Ammon's horn (tissue), 1 donor: ENCODE results near the gene APOL1.
"Not testable (repeated sequence)": the region's sequence is repeated elsewhere in the genome, so short reads cannot be mapped to it uniquely, and the experiment has no call there.

Experiments
- DNase-seq: peaks from one replicate; pipeline ENCODE4 v3.0.0-alpha.2; 2016; ENCODE audit warnings: low spot score

The APOL1 gene

DNA sequence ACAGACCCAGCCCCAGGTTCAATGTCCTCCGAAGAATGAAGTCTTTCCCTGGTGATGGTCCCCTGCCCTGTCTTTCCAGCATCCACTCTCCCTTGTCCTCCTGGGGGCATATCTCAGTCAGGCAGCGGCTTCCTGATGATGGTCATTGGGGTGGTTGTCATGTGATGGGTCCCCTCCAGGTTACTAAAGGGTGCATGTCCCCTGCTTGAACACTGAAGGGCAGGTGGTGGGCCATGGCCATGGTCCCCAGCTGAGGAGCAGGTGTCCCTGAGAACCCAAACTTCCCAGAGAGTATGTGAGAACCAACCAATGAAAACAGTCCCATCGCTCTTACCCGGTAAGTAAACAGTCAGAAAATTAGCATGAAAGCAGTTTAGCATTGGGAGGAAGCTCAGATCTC is 14.1 kb downstream of the APOL1 start:
- no peak for DNase-seq

DNA sequence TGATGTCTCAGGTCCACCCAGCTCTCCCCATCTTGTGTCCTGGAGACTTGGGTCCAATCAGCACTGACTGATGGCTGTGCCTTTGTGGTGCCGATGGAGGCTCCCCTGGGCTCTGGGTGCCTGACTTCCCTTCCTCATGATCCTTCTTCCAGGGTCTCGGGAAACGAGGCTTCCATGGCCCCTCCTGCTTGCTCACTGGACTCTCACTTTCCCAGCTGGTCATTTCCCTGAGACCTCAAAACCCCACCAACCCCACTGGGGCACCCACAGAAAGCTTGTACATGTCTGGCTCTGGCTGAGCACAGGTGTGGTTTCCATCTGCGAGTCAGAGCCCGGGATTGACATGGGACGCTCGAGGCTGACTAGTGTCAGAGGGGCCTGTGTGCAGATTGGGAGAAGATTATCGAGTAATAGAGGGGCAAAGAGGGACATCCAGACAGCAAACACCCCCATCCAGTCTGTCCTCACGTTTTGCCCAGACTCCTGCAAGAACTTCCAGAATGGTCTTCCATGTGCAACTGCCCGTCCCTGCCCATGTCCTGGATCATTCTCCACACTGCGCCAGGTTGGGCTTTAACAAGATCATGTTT is 15.1 kb downstream of the APOL1 start:
- DNase-seq = no peak

DNA sequence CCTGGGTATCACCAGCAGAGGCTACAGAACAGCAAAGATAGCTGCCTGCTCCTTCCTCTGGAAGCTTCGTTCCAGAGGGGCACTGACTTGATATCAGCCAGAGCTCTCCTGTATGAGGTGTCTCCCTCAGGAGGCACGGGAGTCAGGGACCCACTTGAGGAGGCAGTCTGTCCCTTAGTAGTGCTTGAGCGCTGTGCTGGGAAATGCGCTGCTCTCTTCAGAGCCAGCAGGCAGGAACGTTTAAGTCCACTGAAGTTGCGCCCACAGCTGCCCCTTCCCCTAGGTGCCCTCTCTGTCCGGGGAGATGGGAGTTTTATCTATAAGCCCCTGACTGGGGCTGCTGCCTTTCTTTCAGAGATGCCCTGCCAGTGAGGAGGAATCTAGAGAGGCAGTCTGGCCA is 18.3 kb downstream of the APOL1 start:
- DNase-seq = not testable (repeated sequence)

DNA sequence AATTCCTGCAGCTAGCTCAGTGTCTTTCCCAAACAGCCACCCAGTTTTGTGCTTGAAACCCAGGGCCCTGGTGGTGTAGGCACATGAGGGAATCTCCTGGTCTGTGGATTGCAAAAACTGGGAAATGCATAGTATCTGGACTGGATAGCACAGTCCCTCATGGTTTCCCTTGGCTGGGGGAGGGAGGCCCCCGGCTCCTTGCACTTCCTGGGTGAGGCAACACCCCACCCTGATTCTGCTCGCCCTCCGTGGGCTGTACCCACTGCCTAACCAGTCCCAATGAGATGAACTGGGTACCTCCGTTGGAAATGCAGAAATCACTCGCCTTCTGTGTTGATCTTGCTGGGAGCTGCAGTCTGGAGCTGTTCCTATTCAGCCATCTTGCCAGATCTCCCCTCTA is 19.0 kb downstream of the APOL1 start:
- DNase-seq = not testable (repeated sequence)

DNA sequence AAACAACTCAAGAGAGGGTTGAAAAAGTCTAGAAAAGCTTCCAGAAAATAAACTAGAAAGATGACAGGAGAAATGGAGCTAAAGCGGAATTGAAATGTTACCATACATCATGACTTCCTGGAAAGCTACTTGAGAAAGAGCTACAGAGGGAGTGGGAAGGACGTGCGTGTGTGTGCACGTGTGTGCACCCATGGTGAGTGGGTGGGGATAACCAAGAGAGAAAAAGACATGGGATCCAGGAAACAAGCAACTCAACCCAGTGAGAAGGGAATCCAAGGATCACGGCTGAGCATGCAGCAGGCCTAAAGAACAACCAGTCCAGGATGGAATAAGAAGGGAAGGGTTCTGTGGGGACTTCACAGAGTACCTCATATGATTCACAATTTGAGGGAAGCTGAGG is 21.6 kb downstream of the APOL1 start:
- no peak for DNase-seq

DNA sequence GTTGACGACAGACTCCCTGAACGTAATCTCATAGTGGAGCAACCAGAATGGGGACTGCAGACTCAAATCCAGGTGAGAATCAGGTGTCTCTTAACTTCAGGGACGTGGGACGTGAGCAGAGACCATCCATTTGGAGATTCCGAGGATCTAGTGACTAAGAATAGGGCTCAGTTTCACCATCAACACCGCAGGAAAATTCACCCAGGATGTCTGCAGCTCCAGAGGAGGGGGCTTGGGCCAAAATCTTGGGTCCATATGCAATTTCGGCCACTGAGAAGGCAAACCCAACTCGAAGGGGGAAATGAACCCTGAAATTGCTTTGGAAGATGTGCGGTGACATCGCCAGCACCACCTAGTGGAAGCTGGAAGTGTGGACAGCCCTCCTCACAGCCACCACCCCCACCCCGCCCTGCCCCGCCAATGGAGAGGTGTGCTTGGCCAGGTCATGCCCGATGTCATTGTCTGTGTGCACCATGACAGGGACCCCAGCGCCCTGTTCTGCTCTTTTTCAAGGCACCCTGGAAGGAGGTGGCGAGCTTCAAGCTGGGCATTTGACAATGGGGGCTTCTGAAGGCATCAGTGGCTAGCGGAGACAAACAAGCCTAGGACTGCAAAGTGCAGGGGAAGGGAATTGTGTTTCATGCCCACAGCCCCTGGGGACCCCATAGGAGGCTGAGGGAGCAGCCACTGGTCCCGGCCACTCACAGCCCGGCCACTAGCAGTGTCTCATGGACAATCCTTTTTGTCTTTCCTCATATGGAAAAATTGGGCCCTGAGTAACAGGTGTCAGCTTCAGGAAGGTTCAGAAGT is 24.8 kb downstream of the APOL1 start:
- DNase-seq = peak; percentile 80

DNA sequence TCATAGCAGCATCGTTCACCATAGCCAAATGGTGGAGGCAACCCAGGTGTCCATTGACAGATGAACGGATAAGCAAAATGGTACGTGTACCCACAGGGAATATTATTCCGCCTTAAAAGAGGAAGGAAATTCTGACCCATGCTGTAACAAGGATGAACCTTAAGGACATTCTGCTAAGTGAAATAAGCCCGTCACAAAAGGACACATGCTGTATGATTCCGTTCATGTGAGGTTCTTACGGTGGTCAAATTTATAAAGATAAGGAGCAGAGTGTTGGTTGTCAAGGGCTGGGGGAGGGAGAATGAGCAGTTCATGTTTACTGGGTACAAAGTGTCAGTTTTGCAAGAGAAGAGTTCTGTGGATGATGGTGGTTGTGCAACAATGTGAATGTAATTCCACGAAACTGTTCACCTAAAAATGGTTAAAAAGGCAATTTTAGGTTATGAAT is 26.3 kb downstream of the APOL1 start:
- DNase-seq = no peak

DNA sequence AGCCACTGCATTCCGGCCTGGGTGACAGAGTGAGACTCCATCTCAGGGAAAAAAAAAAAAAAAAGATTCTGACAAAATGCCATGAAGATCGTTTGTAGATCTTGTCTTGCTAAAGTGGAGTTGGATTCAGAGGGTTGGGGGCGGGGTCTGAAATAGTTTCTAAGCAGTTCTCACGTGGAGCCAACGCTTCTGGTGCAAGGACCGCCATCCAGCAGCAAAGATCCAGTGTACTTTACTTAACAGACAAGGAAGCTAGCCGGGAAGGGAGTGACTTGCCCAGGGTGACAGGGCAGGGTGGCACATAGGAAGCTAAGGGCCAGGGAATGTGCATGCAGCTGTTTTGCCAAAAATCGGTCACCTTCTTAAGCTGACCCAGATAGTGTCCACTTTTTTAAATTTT is 27.4 kb downstream of the APOL1 start:
- no peak for DNase-seq

DNA sequence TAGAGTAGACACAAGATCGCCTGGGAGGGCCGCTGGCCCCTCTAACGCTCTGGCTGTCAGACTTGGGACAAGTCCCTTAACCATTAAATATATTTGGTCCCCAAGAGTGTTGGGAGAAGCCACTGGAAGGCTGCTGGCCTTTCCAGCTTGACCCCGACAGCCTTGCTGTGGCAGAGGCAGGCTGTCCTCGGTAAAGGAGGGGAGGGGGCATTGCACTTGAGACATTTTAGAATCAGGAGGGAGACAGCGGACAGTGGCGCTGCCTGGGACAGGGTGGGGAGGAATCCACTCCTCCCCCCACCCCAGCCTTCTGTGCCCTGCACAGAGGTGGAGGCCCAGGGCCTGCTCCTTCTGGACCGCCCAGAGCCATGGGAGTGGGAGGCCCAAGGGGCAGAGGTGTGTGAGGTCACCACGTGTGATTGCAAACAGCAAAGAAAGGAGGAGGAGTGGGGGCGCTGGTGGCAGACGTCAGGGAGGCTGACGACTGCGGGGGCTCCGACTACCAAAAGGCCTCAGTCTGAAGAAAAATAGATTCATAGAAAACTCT is 28.9 kb downstream of the APOL1 start:
- DNase-seq = no peak

DNA sequence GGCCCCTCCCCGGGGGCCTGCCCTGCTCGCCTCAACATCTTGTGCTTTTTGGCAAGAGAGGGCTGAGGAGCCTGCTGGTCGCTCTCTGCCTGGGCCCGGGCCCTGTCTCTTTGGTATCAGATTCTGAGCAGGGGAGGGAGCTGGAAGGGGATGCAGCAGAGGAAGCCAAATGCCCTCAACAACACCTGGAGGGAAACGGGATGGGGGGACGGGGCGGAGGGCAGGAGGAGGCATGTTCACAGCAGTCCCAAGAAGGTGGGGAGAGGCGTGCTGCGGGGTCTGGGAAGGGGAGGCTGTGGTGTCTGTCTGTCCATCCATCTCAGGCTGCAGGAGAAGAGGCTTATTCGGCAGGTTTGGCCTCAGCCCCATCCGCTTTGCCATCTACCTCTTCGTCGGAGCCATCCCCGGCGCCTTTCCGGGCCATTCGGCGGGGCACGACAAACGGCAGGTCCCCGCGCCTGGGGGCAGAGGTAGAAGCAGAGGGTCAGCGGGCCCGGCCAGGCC is 29.4 kb downstream of the APOL1 start:
- no peak for DNase-seq

DNA sequence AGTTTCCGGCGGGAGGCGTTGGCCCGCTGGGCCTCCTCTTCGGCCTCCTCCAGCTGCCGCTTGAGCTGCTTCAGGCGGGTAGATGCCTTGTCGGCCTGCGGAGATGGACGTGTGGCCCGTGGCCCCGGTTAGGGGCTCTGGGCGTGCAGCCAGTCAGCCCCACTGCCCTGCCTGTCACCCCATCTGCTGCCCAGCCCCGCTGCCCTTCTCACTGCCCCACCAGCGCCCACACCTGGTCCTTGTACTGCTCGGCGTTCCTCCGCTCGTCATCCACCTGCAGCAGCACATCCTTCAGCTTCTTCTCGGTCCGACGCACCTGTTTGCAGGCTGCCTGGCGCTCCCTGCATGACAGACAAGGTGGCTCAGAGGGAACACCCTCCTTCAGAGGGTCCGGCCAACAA is 31.2 kb downstream of the APOL1 start:
- DNase-seq = no peak

DNA sequence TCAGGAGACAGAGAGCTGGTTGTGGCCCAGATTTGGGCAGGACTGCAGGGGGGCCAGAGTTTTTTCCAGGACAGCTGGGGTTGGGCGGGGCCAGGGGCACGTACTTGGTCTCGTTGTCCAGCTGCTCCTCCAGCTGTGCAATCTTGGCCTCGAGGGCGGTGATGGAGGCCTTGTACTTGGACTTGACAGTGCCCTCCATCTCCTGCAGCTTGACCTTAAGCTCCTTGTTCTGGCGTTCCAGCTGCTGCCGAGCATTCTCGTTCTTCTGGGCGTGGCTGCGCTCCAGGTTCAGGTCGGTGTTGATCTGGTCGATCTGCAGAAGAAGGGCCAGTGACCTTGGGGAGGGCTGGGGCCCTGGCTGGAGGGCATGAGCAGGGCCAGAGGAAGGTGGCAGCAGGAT is 32.1 kb downstream of the APOL1 start:
- DNase-seq = no peak

DNA sequence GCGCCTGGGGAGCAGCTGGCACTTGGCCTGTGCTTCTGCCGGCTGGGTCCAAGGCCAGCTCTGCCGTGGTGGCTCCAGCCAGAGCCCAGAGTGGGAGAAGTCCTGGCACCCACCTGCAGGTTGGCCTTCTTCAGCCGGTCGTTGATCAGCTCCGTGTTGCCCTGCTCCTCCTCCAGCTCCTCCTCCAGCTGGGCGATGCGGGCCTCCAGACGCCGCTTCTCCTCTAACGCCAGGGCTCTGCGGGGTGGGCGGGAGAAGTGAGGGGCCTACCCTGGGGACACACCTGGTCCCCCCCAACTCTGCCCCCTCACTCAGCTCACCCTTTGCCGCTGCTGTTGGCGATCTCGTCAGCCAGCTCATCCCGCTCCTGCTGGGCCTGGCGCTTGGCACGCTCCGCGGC is 32.6 kb downstream of the APOL1 start:
- no peak for DNase-seq

DNA sequence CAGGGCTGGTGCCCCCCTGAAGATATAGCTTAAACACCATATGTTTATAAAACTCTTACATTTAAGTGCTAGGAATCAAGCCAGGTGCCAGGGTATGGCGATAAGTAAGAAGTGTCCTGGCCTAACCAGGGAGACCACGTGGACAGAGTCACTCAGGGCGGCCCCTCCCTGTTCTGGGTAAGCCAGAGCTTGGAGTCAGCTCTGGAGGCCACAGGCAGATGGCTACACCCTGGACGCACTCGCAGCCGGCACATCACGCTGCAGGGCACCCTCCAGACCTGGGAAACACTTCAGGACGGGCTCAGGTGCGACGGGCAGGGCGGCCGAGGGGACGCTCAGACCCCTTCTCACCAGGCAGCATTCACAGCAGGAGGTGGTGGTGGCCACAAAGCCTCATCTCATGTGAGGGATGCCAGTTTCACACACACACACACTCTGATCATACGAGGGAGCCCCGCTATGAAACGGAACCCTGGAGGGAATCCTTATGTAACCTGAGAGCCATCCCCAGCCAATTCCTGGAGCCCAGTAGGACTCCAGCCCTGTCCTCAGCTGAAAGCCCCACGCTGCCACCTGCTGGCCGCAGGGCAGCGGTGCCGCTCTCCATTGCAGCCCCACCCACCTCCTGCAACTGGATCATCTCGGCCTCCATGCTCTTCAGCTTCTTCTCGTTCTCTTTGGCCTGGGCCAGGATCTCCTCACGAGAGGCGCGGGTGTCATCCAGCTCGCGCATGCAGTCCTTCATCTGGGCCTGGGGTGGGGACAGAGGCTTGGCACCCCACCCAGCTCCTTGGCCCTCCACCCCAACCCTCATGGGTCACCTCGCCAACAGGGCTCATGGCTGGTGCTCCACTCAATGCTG is 33.4 kb downstream of the APOL1 start:
- DNase-seq = peak; percentile 79

DNA sequence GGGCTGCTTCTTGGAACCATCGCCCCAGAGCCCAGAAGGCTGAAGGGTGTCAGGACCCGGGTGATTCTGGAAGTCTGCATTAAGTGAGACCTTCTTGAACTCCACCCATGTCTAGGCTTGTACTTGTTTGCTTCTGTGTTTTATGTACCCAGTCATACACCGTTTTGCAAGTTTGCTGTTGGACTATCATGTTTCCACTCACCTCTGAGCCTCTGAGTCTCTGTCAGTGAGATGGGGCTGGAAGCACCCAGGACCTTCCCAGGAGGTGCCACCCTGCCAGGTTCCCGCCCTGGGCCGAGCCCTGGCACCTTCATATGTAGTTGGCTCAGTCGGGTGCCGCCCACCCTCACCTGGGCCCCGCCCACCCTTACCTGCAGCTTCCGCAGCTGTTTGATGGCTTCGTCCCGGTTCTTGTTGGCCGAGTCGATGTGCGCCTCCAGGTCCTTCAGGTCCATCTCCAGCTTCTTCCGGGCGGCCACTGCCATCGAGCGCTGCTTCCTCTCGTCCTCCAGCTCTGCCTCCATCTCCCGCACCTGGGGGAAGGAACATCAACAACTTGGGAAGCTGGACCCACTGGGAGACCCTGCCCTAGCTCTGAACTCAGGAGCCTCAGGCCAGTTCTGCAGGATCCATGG is 35.1 kb downstream of the APOL1 start:
- no peak for DNase-seq

DNA sequence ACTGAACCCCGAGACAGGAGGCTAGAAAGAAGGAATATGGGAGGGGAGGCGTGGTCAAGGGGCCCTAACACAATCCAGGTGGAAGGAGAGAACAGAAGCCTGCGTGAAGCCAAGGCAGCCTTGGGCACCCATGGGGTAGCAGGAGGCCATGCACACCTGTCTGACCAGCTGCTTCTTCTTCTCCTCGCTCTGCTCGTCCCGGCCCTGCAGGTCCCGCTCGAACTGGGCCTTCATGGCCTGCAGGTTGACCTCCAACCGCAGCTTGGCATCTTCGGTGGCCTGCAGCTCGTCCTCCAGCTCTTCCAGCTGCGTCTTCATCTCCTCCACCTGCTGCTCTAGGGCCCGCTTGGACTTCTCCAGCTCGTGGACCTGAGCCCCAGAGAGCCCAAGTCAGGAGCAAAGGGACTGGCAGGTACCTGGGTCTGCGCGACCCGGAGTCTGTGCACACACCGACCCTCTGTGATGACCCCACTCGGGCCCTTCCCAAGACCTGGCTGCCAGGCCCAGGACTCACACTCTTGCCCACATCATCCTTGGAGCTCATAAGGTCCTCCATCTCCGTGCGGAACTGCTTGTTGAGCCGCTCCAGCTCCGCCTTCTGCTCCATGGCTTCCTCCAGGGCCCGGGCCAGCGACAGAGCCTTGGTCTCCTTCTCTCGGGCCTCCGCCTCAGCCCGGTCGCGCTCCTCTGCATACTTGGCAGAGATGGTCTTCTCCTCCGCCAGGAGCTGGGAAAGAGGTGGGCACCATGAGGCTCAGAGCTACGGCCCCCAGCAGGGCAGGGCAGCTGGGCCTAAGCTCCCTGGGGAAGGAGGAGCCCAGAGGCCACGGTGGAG is 35.9 kb downstream of the APOL1 start:
- no peak for DNase-seq

DNA sequence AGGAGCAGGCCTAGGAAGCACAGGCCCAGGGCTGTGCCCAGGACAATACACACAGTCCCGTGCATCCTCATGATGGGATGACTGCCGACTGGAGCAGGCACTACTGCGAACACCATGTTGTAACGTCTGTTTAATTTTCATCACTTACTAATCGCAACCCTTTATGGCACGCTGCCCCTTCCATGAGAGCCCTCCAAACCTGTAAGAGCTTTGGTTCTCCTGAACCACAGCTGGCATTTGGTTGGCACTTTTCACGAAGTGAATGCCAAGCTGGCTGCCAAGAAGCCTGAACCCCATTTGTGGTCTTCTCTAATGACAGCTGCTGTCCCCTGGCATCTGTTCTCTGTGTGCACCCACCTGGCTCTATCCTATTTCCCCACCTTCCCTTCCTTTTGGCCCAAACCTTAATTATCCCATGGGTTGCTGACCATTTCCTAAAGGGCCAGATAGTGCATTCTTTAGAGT is 36.5 kb downstream of the APOL1 start:
- DNase-seq = no peak

DNA sequence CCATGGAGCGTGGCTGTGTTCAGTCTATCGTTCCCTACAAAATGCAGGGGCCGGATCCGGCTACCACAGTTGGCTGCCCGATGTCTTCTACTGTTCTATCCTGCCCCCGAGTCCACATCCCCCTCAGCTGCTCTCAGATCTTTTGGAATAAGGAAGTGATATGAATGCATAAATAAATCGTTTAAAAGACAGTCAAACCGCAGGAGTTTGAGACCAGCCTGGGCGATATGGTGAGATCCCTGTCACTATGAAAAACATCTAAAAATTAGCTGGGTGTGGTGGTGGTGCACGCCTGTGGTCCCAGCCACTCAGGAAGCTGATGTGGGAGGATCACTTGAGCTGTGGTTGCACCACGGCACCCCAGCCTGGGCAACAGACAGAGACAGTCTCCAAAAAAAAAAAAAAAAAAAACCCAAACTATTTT is 37.0 kb downstream of the APOL1 start:
- not testable (repeated sequence) for DNase-seq

DNA sequence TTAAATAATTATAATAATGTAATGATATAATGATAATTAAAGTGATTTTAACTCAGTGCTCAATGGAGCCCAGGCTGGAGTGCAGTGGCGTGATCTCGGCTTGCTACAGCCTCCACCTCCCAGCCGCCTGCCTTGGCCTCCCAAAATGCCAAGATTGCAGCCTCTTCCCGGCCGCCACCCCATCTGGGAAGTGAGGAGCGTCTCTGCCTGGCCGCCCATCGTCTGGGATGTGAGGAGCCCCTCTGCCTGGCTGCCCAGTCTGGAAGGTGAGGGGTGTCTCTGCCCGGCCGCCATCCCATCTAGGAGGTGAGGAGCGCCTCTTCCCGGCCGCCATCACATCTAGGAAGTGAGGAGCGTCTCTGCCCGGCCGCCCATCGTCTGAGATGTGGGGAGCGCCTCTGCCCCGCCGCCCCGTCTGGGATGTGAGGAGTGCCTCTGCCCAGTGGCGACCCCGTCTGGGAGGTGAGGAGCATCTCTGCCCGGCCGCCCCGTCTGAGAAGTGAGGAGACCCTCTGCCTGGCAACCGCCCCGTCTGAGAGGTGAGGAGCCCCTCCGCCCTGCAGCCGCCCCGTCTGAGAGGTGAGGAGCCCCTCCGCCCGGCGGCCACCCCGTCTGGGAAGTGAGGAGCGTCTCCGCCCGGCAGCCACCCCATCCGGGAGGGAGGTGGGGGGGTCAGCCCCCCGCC is 37.6 kb downstream of the APOL1 start:
- DNase-seq = not testable (repeated sequence)
